GM12875 (cell line): ENCODE measurements around the gene DNAJC21.
"Not testable (repeated sequence)": the region's sequence is repeated elsewhere in the genome, so short reads cannot be mapped to it uniquely, and the experiment has no call there.

Experiments used
- H3K4me3 ChIP-seq: one replicate; pipeline ENCODE4 v1.5.1; 2011; ENCODE audit warnings: low read depth, low read length, control low read depth
- CTCF ChIP-seq: IDR thresholded peaks from 2 replicates; pipeline ENCODE4 v1.5.1; 2011; ENCODE audit warnings: low read depth, mild to moderate bottlenecking, control low read depth, inconsistent platforms, low read length, moderate library complexity, borderline replicate concordance; ENCODE audit not compliant: insufficient read depth

DNAJC21 gene

DNA sequence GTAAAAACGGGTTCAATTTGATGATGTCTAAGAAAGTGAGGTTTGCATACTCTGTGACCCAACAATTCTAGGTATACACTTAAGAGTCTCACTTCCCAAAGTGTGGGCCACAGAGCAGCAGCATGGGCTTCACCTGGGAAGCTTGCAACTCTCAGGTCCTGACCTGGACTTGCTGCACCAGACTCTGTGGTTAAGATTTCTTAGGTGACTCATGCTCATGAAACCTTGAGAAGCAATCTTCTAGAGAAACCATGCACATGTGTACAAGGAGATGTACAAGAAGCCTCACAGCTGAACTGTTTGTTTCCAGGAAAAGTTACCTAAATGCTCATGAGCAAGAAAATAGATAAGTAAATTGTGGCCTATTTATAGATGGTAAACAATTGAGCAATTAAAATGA lies 30.0 kb downstream of the DNAJC21 start:
- no peak overlapping the region for H3K4me3 ChIP-seq
- no peak for TF ChIP-seq CTCF

DNA sequence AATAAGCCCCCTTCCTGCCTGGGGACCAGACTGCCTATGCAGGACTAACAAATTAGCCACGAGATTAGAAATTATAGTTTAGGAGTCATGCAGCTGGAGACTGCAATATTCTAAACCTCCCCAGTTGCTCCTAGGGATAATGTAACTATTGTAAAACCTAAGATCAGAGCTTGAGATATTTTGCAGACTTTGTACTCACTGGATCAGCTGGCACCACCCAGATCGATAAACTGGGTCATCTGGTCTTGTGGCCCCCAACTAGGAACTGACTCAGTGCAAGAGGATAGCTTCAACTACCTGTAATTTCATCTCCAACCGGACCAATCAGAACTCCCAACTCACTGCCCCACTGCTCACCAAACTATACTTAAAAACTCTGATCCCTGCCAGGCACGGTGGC lies 38.2 kb downstream of the DNAJC21 start:
- TF ChIP-seq CTCF: no peak
- no peak overlapping the region for H3K4me3 ChIP-seq

- H3K4me3 ChIP-seq: no peak overlapping the region
- no peak for TF ChIP-seq CTCF
Observed at GRCh38 chr5:34968258-34968657, 38.9 kb downstream of the DNAJC21 start.

- no peak for TF ChIP-seq CTCF
- no peak overlapping the region for H3K4me3 ChIP-seq
Observed at GRCh38 chr5:34970552-34970951, 41.2 kb downstream of the DNAJC21 start.

- not testable (repeated sequence) for H3K4me3 ChIP-seq
Observed at GRCh38 chr5:34971655-34972054, 42.3 kb downstream of the DNAJC21 start.

- H3K4me3 ChIP-seq: no peak overlapping the region
- no peak for TF ChIP-seq CTCF
Observed at GRCh38 chr5:34976347-34976746, 47.0 kb downstream of the DNAJC21 start.

DNA sequence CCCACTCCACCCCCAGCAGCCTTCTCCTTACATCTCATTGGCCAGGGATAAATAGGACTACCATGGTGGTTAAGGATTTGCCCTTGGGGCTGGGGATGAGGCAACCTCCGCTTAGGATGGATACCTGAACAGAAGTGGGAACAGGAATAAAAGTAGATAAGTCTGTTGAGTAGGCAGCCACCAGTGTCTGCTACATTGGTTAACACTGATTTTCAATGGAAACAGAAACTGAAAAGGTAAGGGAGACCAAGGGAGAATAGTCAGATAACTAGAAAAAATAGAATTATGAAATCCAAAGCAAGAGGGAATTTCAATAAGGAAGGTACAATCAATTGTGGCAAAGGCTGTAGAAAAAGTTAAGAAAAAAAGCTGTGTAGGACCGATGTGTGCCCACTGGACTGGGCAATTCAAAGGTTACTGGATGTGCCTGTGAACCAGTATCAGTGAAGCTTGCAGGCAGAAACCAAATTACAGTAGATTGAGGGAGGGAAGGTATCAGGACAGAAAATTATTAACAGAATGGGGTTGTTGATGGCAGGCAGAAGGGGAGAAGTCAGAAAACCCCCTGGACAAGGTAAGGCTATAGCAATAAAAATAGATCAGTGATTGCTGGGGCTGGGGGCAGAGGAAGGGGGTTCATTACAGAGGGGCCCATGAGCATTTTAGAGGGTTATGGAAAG lies 48.7 kb downstream of the DNAJC21 start:
- no peak overlapping the region for H3K4me3 ChIP-seq
- TF ChIP-seq CTCF: no peak

- no peak for TF ChIP-seq CTCF
- H3K4me3 ChIP-seq: no peak overlapping the region
Observed at GRCh38 chr5:34978681-34979080, 49.3 kb downstream of the DNAJC21 start.
